ENCODE data around the gene SLC39A12. TPM values are rescaled to one million over a fixed set of nuclear protein-coding genes. Genes with fewer than 3 reads are reported as not detected.

The SLC39A12 gene
- total and polyA plus RNA-seq, 2 of the 13 experiments (the other 11 are each of a cell fraction or from before 2014, with no cell fraction given), result not detected

DNA sequence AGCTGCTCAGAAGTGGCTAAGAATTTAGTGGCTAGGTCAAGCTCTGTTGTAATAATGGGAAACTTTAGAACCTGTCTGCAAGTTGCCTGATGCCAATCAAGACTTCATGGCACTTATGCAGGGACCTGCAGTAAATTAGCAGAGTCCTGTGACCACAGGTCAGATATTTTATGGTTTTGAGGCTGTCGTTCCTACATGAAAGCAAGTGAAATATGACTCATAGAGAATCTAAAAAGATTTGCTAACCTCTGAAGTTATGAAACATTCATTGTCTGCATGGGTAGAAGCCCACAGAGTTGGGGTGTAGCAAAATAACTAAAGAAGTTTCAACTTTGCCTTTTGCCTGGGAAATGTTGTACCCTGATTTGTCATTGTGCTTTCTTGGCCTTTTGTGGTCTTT lies 32.3 kb downstream of the SLC39A12 start:
- CTCF ChIA-PET (ENCODE audit: low intra/inter-chr PET ratio, low total read pairs), result no interaction called here
- Histone ChIP-seq H3K79me2 (ENCODE audit: insufficient read depth, low read length) (no peaks in the 10 kb centered on the region), H2AFZ (ENCODE audit: low read length) (no peak overlapping the region), H3K4me1 (ENCODE audit: insufficient read depth, low read length) (no peaks in the 10 kb centered on the region), H3K27ac (ENCODE audit: extremely low read length, insufficient read depth, low read length) (no peak overlapping the region), H3K9me3 (ENCODE audit: low read length) (no peaks in the 10 kb centered on the region), H3K36me3 (replicated peaks in 1 of 2; ENCODE audit: control insufficient read depth in 1 of 2, insufficient read depth in 2 of 2, low read length in 2 of 2) (no peaks in the 10 kb centered on the region), H3K9ac (ENCODE audit: insufficient read depth, low read depth, low read length) (no peak overlapping the region), H3K27me3 (ENCODE audit: control insufficient read depth in 1 of 2, insufficient read depth in 2 of 2, low read length in 2 of 2) (peaks cover 0 to 7% of the 10 kb centered on the region in 2 experiments; a peak in 1 of 5 replicates), H4K20me1 (ENCODE audit: insufficient read depth, low read length) (no peaks in the 10 kb centered on the region), H3K4me3 (replicated peaks in 1 of 3; ENCODE audit: insufficient read depth in 1 of 3, low read depth in 2 of 3, low read length in 3 of 3) (no peak overlapping the region), H3K4me2 (ENCODE audit: low read depth, low read length) (no peak overlapping the region)
- WGBS (ENCODE audit: low lambda C conversion rate), result 0% methylated on average over 1 of the region's 1 CpG
- DNase-seq (ENCODE audit: low spot score) (no peak), ATAC-seq (no peak), FAIRE-seq (no peak)
- no TSS peak for BruUV-seq (replicated peaks)
- in situ Hi-C loops (cut with HindIII; ENCODE audit: extremely low pct_ligation_motif_present, low pct_unique_long_range_greater_than_20kb) (no loop called here), intact Hi-C loops (cut with micrococcal nuclease; ENCODE audit: unreplicated experiment) (no loop called here)
- POLR2A ChIA-PET, result no interaction called here
- no peak for TF ChIP-seq ZNF18 (CRISPR knock-in tag; IDR thresholded peaks at IDR 0.05; ENCODE audit: insufficient replicate concordance)
- TF ChIP-seq, protein P1, sequence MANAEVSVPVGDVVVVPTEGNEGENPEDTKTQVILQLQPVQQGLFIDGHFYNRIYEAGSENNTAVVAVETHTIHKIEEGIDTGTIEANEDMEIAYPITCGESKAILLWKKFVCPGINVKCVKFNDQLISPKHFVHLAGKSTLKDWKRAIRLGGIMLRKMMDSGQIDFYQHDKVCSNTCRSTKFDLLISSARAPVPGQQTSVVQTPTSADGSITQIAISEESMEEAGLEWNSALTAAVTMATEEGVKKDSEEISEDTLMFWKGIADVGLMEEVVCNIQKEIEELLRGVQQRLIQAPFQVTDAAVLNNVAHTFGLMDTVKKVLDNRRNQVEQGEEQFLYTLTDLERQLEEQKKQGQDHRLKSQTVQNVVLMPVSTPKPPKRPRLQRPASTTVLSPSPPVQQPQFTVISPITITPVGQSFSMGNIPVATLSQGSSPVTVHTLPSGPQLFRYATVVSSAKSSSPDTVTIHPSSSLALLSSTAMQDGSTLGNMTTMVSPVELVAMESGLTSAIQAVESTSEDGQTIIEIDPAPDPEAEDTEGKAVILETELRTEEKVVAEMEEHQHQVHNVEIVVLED (CRISPR knock-in tag; IDR thresholded peaks at IDR 0.05; ENCODE audit: borderline replicate concordance), result no peak
- no peak for TF ChIP-seq ZNF20 (CRISPR knock-in tag; IDR thresholded peaks at IDR 0.05)
- no peak for TF ChIP-seq EED (CRISPR knock-in tag; IDR thresholded peaks at IDR 0.05)
- no peak for TF ChIP-seq MED1 (CRISPR knock-in tag; IDR thresholded peaks at IDR 0.05)
- TF ChIP-seq, protein P2, sequence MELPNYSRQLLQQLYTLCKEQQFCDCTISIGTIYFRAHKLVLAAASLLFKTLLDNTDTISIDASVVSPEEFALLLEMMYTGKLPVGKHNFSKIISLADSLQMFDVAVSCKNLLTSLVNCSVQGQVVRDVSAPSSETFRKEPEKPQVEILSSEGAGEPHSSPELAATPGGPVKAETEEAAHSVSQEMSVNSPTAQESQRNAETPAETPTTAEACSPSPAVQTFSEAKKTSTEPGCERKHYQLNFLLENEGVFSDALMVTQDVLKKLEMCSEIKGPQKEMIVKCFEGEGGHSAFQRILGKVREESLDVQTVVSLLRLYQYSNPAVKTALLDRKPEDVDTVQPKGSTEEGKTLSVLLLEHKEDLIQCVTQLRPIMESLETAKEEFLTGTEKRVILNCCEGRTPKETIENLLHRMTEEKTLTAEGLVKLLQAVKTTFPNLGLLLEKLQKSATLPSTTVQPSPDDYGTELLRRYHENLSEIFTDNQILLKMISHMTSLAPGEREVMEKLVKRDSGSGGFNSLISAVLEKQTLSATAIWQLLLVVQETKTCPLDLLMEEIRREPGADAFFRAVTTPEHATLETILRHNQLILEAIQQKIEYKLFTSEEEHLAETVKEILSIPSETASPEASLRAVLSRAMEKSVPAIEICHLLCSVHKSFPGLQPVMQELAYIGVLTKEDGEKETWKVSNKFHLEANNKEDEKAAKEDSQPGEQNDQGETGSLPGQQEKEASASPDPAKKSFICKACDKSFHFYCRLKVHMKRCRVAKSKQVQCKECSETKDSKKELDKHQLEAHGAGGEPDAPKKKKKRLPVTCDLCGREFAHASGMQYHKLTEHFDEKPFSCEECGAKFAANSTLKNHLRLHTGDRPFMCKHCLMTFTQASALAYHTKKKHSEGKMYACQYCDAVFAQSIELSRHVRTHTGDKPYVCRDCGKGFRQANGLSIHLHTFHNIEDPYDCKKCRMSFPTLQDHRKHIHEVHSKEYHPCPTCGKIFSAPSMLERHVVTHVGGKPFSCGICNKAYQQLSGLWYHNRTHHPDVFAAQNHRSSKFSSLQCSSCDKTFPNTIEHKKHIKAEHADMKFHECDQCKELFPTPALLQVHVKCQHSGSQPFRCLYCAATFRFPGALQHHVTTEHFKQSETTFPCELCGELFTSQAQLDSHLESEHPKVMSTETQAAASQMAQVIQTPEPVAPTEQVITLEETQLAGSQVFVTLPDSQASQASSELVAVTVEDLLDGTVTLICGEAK (IDR thresholded peaks at IDR 0.05), result no peak
- TF ChIP-seq, protein P2 (CRISPR knock-in tag; IDR thresholded peaks at IDR 0.05), result no peak
- no peak for TF ChIP-seq NR2F1 (CRISPR knock-in tag; IDR thresholded peaks at IDR 0.05)
- TF ChIP-seq SIN3B (IDR thresholded peaks at IDR 0.05; ENCODE audit: low read length), result no peak
- no peak for TF ChIP-seq THRA (CRISPR knock-in tag; IDR thresholded peaks at IDR 0.05; ENCODE audit: borderline replicate concordance)
- no peak for TF ChIP-seq FOXK2 (IDR thresholded peaks at IDR 0.05)

Data from HepG2 (cell line).